Lower lobe of right lung (tissue), 2 donors: ENCODE data around the gene PDE5A. TPM values are rescaled to one million over a fixed set of nuclear protein-coding genes. Genes with fewer than 3 reads are reported as not detected.

Experiments
- ATAC-seq, 2 donors: fragments of 200-7000 bp; cut with Tn5 transposase; one replicate each; pipeline ENCODE4 v1.9.1; 2020 to 2022; ENCODE audit warnings: mild to moderate bottlenecking in 2 of 2, moderate library complexity in 2 of 2
- DNase-seq: peaks from one replicate; pipeline ENCODE4 v3.0.0-alpha.2; 2020
- H3K27ac ChIP-seq: fragments of 200-600 bp; one replicate; pipeline ENCODE4 v1.8.0; 2022
- H3K27me3 ChIP-seq: fragments of 200-600 bp; one replicate; pipeline ENCODE4 v1.8.0; 2022; ENCODE audit warnings: low read depth
- H3K36me3 ChIP-seq: fragments of 200-600 bp; one replicate; pipeline ENCODE4 v1.8.0; 2022; ENCODE audit warnings: mild to moderate bottlenecking
- H3K4me1 ChIP-seq: fragments of 200-600 bp; one replicate; pipeline ENCODE4 v1.8.0; 2022
- H3K4me3 ChIP-seq: fragments of 200-600 bp; one replicate; pipeline ENCODE4 v1.8.0; 2022; ENCODE audit warnings: mild to moderate bottlenecking
- H3K9me3 ChIP-seq: fragments of 200-600 bp; one replicate; pipeline ENCODE4 v1.8.0; 2022
- intact Hi-C: fragments of 100-400 bp; cut with DNase I; formaldehyde crosslinking; loops from one replicate; pipeline ENCODE4 v1.11.0; 2022
- total RNA-seq: library from RNA; stranded (reverse); fragmentation: NEBNext Ultra II Directional; extraction: Animal tissue kit (Norgen Biotek cat#: 25700); gene quantifications from one replicate; pipeline ENCODE4 v1.2.1, GENCODE V29; 2021
- TF ChIP-seq, protein P1 (sequence below): fragments of 200-600 bp; IDR thresholded peaks from one replicate; pipeline ENCODE4 v1.8.0; 2022; ENCODE audit warnings: antibody characterized with exemption, mild to moderate bottlenecking
- donor health status: DM: no; HTN: yes; CAD: no; lungs with severe emphysema.

Gene PDE5A
- total RNA-seq, 1 donor from 2014 or later, result 39.8 TPM

DNA sequence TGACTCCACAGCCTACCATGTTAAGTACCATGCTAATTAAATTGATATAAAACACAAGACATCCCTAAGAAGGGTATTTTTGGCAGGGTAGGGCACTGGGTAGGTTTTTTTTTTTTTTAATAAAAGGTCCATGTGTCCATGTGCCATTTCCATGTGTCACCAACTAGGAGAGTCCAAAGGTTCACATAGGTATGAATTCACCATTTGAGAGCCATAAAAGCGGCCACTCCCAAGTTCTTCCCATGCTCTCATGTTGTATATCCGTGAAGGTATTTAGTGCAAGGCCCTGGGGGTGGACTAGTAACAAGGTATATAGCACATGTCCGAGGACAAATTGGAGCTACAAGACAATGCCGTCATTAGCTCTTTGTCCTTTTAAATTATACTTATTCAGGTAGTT is 107.3 kb downstream of the PDE5A start:
- Histone ChIP-seq H3K4me3 (no peak overlapping the region), H3K9me3 (no peaks in the 10 kb centered on the region), H3K4me1 (peaks cover 22% of the 10 kb centered on the region), H3K27me3 (no peaks in the 10 kb centered on the region), H3K27ac (no peak overlapping the region), H3K36me3 (peaks cover 56% of the 10 kb centered on the region)
- ATAC-seq (no peak), DNase-seq (no peak)
- intact Hi-C loops, result no loop called here
- TF ChIP-seq, protein P1, sequence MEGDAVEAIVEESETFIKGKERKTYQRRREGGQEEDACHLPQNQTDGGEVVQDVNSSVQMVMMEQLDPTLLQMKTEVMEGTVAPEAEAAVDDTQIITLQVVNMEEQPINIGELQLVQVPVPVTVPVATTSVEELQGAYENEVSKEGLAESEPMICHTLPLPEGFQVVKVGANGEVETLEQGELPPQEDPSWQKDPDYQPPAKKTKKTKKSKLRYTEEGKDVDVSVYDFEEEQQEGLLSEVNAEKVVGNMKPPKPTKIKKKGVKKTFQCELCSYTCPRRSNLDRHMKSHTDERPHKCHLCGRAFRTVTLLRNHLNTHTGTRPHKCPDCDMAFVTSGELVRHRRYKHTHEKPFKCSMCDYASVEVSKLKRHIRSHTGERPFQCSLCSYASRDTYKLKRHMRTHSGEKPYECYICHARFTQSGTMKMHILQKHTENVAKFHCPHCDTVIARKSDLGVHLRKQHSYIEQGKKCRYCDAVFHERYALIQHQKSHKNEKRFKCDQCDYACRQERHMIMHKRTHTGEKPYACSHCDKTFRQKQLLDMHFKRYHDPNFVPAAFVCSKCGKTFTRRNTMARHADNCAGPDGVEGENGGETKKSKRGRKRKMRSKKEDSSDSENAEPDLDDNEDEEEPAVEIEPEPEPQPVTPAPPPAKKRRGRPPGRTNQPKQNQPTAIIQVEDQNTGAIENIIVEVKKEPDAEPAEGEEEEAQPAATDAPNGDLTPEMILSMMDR, result no peak

DNA sequence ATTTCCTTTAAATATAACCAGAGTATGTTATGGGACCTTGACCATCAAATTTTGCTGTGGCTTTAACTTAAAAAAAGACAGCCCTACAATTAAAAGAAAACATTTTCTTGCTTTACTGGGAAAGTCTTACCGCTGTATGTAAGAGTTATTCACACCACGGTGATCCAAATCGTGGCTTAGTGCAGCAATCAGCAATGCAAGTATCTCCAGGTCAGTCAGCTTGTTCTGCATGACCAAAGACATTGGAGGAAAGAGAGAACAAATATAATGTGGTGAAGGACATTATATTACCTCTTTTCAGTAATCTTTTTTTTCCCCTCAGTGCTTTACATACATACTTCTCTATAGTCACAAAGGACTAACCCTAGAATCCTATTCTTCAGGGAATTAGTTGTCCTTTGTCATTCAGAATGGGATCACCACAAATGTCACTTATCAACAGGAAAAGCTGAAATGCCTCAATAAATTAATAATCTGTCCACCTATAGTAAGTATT is 109.6 kb downstream of the PDE5A start:
- intact Hi-C loops, result no loop called here
- no peak for DNase-seq
- ATAC-seq, result no peak
- Histone ChIP-seq H3K36me3 (peaks cover 79% of the 10 kb centered on the region), H3K9me3 (no peaks in the 10 kb centered on the region), H3K27me3 (no peaks in the 10 kb centered on the region), H3K4me3 (no peak overlapping the region), H3K4me1 (peaks cover 12% of the 10 kb centered on the region), H3K27ac (no peak overlapping the region)
- TF ChIP-seq, protein P1, result no peak

DNA sequence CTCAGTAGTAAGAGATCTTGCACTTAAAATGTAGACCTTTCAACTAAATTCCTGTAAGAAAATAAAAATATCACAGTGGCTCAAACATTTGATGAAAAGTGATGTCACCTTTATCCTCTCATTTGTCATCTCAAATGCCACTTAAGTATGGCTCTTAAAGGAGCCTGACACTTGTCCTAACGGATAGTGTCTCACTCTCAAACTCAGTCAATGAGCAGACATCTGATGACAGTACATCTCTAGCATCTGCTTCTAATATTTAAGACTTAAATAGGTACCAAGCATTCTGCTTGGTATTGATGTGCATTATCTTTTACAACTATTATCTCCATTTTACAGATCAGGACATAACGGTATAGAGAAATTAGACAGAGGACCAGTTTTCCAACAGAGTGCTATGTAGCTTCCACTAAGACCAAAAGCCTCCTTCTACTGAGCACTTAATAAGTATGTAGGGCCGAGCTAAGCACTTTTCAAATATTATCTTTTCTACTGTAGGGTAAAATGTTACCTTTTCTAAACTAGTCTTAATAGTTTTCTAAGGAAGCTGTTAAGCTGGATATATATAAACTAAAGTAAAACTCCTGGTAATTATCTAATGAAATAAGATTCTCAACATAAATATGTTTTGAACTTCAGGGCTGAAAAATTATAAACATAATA is 110.2 kb downstream of the PDE5A start:
- Histone ChIP-seq H3K27me3 (no peaks in the 10 kb centered on the region), H3K4me1 (peaks cover 12% of the 10 kb centered on the region), H3K9me3 (no peaks in the 10 kb centered on the region), H3K4me3 (no peak overlapping the region), H3K36me3 (peaks cover 85% of the 10 kb centered on the region), H3K27ac (no peak overlapping the region)
- DNase-seq, result no peak
- ATAC-seq, result no peak
- TF ChIP-seq, protein P1, result no peak
- intact Hi-C loops, result no loop called here

DNA sequence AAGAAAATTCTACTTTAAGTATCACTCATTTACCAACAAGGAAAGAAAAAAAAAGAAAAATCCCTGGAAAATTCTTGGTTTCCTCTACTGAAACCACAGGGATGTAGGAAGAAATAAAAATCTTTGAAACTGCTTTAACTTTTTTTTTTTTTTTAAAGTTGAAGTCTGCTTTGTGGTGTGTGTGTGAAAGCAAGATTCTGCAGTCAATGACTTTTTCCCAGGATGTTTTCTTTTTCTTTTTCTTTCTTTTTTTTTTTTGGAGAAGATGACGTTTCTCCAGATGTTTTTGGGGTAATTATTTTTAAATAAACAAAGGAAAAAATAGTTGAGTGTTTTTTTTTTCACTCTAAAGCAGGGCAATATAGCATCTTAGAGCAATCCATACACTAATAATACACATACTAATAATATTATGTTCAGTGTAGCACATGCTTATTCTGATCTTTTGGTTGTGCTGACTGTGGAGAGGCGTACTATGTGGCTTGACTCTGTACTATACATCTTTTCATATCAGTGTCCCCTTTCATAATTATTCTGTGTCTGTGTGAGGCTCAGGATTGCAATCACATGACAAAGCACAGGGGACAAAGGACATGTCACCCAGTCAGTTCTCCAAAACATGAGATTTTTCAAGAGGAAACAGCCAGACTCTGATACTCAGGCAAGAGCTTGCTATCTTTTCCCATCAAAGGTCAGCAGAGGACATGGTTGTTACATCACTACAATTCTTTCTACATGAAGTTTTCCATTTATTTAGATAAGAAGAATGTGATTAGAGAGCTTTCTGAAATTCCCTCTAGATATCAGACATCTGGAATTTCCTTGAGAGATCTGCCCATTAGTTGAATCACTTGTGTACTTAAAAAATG is 111.0 kb downstream of the PDE5A start:
- DNase-seq, result no peak
- ATAC-seq, result peak in 1 of 2 donors; percentile 52
- Histone ChIP-seq H3K27ac (no peak overlapping the region), H3K4me1 (peaks cover 12% of the 10 kb centered on the region), H3K36me3 (peaks cover 88% of the 10 kb centered on the region), H3K4me3 (no peak overlapping the region), H3K27me3 (no peaks in the 10 kb centered on the region), H3K9me3 (no peaks in the 10 kb centered on the region)
- TF ChIP-seq, protein P1, result no peak
- intact Hi-C loops, result no loop called here

DNA sequence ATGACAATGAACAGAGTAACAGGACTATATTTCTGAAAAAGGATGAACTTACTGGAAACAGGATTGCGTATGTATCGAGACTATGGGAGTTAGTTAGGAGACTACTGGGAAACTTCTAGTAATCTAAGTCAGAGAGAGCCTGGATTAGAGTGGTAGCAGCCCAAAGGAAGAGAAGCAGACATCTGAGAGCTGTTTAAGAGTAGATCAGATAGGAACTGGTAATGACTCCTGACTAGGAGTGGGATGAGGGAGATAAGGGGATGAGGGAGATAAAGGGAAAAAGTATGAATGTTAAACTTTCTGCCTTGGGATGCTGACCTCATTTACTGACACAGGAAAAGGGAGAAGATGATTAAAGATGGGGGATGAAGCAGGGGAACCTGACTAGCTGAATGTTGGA is 116.2 kb downstream of the PDE5A start:
- TF ChIP-seq, protein P1, result no peak
- Histone ChIP-seq H3K36me3 (peaks cover 73% of the 10 kb centered on the region), H3K27me3 (no peaks in the 10 kb centered on the region), H3K4me1 (no peaks in the 10 kb centered on the region), H3K4me3 (no peak overlapping the region), H3K27ac (no peak overlapping the region), H3K9me3 (no peaks in the 10 kb centered on the region)
- DNase-seq (no peak), ATAC-seq (no peak)
- intact Hi-C loops, result no loop called here
